ENCODE results near the gene DHCR7.

GRCh38 chr11:71436861-71437260, 11.3 kb downstream of the DHCR7 start:
- TF ChIP-seq CTCF (IDR thresholded peaks at IDR 0.05) = no peak
- TF ChIP-seq POLR2A (IDR thresholded peaks at IDR 0.05) = no peak

All from uterus (tissue), 2 donors.